AG04450 (cell line): ENCODE data around the gene ADARB2. TPM values are rescaled to one million over a fixed set of nuclear protein-coding genes. Genes with fewer than 3 reads are reported as not detected.

Experiments used
- CTCF ChIA-PET: fragments of 300-600, 350-600 bp; formaldehyde crosslinking; extraction: SDS; loops from one replicate; lab custom pipeline; 2022; ENCODE audit warnings: antibody characterized with exemption, inconsistent platforms; lab: Charles Lee
- POLR2A ChIA-PET: fragments of 350-600 bp; formaldehyde crosslinking; extraction: SDS; loops from one replicate; lab custom pipeline; 2021; ENCODE audit warnings: antibody characterized with exemption, inconsistent platforms; lab: Yijun Ruan, JAX
- DNase-seq: peaks from one replicate; pipeline ENCODE4 v3.0.0-alpha.2; 2011; ENCODE audit warnings: low read depth, low spot score
- H3K27ac ChIP-seq: one replicate; pipeline ENCODE4 v1.5.1; 2012; ENCODE audit warnings: low read depth, low read length, control low read depth
- H3K27me3 ChIP-seq: one replicate; pipeline ENCODE4 v1.6.0; 2012; ENCODE audit warnings: low read length; ENCODE audit not compliant: control insufficient read depth, insufficient read depth
- H3K4me3 ChIP-seq: 2 replicates; pipeline ENCODE4 v1.5.1; 2011; ENCODE audit warnings: mild to moderate bottlenecking, low read depth, low read length, control low read depth
- H3K9me3 ChIP-seq: 2 replicates; pipeline ENCODE4 v1.5.1; 2012; ENCODE audit warnings: low read length; ENCODE audit not compliant: control insufficient read depth, insufficient read depth
- CTCF ChIP-seq: IDR thresholded peaks from 2 replicates; pipeline ENCODE4 v1.5.1; 2011; ENCODE audit warnings: low read depth, low read length, control low read depth, inconsistent platforms
- polyA plus RNA-seq: library from polyadenylated mRNA; depleted of rRNA; stranded (reverse); fragments of >200 nt; gene quantifications from 2 replicates; pipeline ENCODE4 v1.2.3, GENCODE V29; 2011

ADARB2 gene
- polyA plus RNA-seq, 1 experiment, result not detected

GRCh38 chr10:1736972-1737221 is 428 bp downstream of the ADARB2 start:
- Histone ChIP-seq H3K9me3 (peaks cover 34% of the 10 kb centered on the region), H3K27ac (no peak overlapping the region), H3K4me3 (no peak overlapping the region), H3K27me3 (no peaks in the 10 kb centered on the region)
- CTCF ChIA-PET, result no interaction called here
- POLR2A ChIA-PET, result no interaction called here
- no peak for DNase-seq
- TF ChIP-seq CTCF, result no peak

GRCh38 chr10:1736144-1736971 is 967 bp downstream of the ADARB2 start:
- Histone ChIP-seq H3K27ac (no peak overlapping the region), H3K27me3 (no peaks in the 10 kb centered on the region), H3K4me3 (no peak overlapping the region), H3K9me3 (peaks cover 34% of the 10 kb centered on the region)
- POLR2A ChIA-PET, result no interaction called here
- CTCF ChIA-PET, result no interaction called here
- no peak for DNase-seq
- no peak for TF ChIP-seq CTCF

- ChIA-PET POLR2A (no interaction called here), CTCF (no interaction called here)
- no peak for TF ChIP-seq CTCF
- DNase-seq, result no peak
- H3K27ac ChIP-seq, result no peak overlapping the region
- peaks cover 34% of the 10 kb centered on the region for H3K9me3 ChIP-seq
- H3K27me3 ChIP-seq, result no peaks in the 10 kb centered on the region
- H3K4me3 ChIP-seq, result no peak overlapping the region
Measured at GRCh38 chr10:1735562-1735961, 1.8 kb downstream of the ADARB2 start.

- no peaks in the 10 kb centered on the region for H3K27me3 ChIP-seq
- POLR2A ChIA-PET, result no interaction called here
- DNase-seq, result no peak
- no peak for TF ChIP-seq CTCF
- H3K4me3 ChIP-seq, result no peak overlapping the region
- H3K9me3 ChIP-seq, result peaks cover 27% of the 10 kb centered on the region
- CTCF ChIA-PET, result no interaction called here
- no peak overlapping the region for H3K27ac ChIP-seq
Measured at GRCh38 chr10:1734288-1734687, 3.0 kb downstream of the ADARB2 start.

- peaks cover 27% of the 10 kb centered on the region for H3K9me3 ChIP-seq
- H3K27me3 ChIP-seq, result no peaks in the 10 kb centered on the region
- no peak for TF ChIP-seq CTCF
- no peak for DNase-seq
- POLR2A ChIA-PET, result no interaction called here
- no peak overlapping the region for H3K27ac ChIP-seq
- CTCF ChIA-PET, result no interaction called here
- H3K4me3 ChIP-seq, result no peak overlapping the region
Measured at GRCh38 chr10:1733720-1734119, 3.6 kb downstream of the ADARB2 start.
